H1 (cell line): ENCODE results near the gene WIPF3. TPM values are rescaled to one million over a fixed set of nuclear protein-coding genes. Genes with fewer than 3 reads are reported as not detected.

ENCODE experiments used
- CTCF ChIA-PET: fragments of 300-600 bp; sonication (Branson Sonifier 250); formaldehyde crosslinking; loops from one replicate; lab custom pipeline; 2021; ENCODE audit not compliant: partially characterized antibody; lab: Charles Lee
- POLR2A ChIA-PET: fragments of 300-600 bp; sonication (Branson Sonifier 250); formaldehyde crosslinking; loops from one replicate; lab custom pipeline; 2021; ENCODE audit warnings: inconsistent platforms; ENCODE audit not compliant: partially characterized antibody; lab: Charles Lee
- DNase-seq, 2 experiments: peaks; one replicate each; pipeline versions ENCODE4 v3.0.0 to v3.0.0-alpha.2; 2010 to 2022; ENCODE audit warnings: low spot score in 2 of 2, low read depth in 1 of 2, mixed read lengths in 1 of 2
- FAIRE-seq: peaks from 2 replicates; lab custom pipeline; 2011; peaks lifted over from hg19 to GRCh38; lab: Jason Lieb, UNC
- H2AFZ ChIP-seq: 2 replicates; pipeline ENCODE4 v1.8.1; 2012; ENCODE audit warnings: low read length, inconsistent platforms
- H2AK5ac ChIP-seq: 2 replicates; pipeline ENCODE4 v1.6.1; 2013; ENCODE audit warnings: low read depth, low read length
- H2BK120ac ChIP-seq: replicated peaks from 2 replicates; pipeline ENCODE3; 2013; ENCODE audit warnings: low read depth, low read length, inconsistent platforms
- H2BK12ac ChIP-seq: 2 replicates; pipeline ENCODE4 v1.6.1; 2013; ENCODE audit warnings: low read depth, low read length
- H2BK15ac ChIP-seq: 2 replicates; pipeline ENCODE4 v1.6.1; 2013; ENCODE audit warnings: low read length
- H2BK20ac ChIP-seq: 2 replicates; pipeline ENCODE4 v1.6.1; 2013; ENCODE audit warnings: low read length
- H2BK5ac ChIP-seq: 2 replicates; pipeline ENCODE4 v1.6.1; 2013; ENCODE audit warnings: low read depth, low read length
- H3K14ac ChIP-seq: 2 replicates; pipeline ENCODE4 v1.6.1; 2013; ENCODE audit warnings: inconsistent platforms; ENCODE audit not compliant: insufficient read length
- H3K18ac ChIP-seq: 2 replicates; pipeline ENCODE4 v1.6.1; 2013; ENCODE audit warnings: low read length; ENCODE audit errors: extremely low read depth
- H3K23ac ChIP-seq: 2 replicates; pipeline ENCODE4 v1.6.1; 2013; ENCODE audit warnings: inconsistent platforms; ENCODE audit not compliant: insufficient read length
- H3K23me2 ChIP-seq: 2 replicates; pipeline ENCODE4 v1.6.1; 2013; ENCODE audit warnings: low read depth, low read length
- H3K27ac ChIP-seq: 2 replicates; pipeline ENCODE4 v1.6.1; 2011; ENCODE audit warnings: low read depth, low read length, inconsistent platforms
- H3K27me3 ChIP-seq, 4 experiments: replicated peaks in 1 of 4; 1 replicate in 1 of 4; 2 replicates in 3 of 4; pipeline versions ENCODE4 v1.6.1 to v1.8.1; 2011 to 2013; ENCODE audit warnings: low read length in 3 of 4, mild to moderate bottlenecking in 3 of 4, inconsistent platforms in 2 of 4, mixed read lengths in 2 of 4, moderate library complexity in 1 of 4; ENCODE audit not compliant: control insufficient read depth in 3 of 4, insufficient read depth in 3 of 4; ENCODE audit errors: extremely low read depth in 1 of 4
- H3K36me3 ChIP-seq, 4 experiments: 2 replicates each; pipeline versions ENCODE4 v1.6.1 to v1.8.1; 2011 to 2013; ENCODE audit warnings: mild to moderate bottlenecking in 4 of 4, low read length in 3 of 4, moderate library complexity in 2 of 4, control low read depth in 1 of 4, inconsistent platforms in 1 of 4; ENCODE audit not compliant: insufficient read depth in 4 of 4, control insufficient read depth in 2 of 4
- H3K4ac ChIP-seq: replicated peaks from 2 replicates; pipeline ENCODE3; 2013; ENCODE audit warnings: low read length, low read depth, mixed read lengths, inconsistent platforms; ENCODE audit not compliant: insufficient read length
- H3K4me1 ChIP-seq, 4 experiments: replicated peaks in 1 of 4; 1 replicate in 1 of 4; 2 replicates in 3 of 4; pipeline versions ENCODE4 v1.6.1 to v1.8.1; 2011 to 2013; ENCODE audit warnings: low read length in 3 of 4, inconsistent platforms in 2 of 4, mixed read lengths in 1 of 4; ENCODE audit not compliant: insufficient read depth in 4 of 4, control insufficient read depth in 3 of 4
- H3K4me2 ChIP-seq, 2 experiments: 2 replicates each; pipeline versions ENCODE4 v1.6.1 to v1.8.1; 2011 to 2013; ENCODE audit warnings: low read depth in 2 of 2, low read length in 2 of 2, control low read depth in 1 of 2, inconsistent platforms in 1 of 2, mild to moderate bottlenecking in 1 of 2; ENCODE audit not compliant: insufficient read depth in 1 of 2
- H3K4me3 ChIP-seq, 4 experiments: fragments of 200-600, 300-600 bp in 1 of 4; sonication (generic), shearing (Covaris generic), sonication (Bioruptor Twin) in 1 of 4; 2 replicates each; pipeline versions ENCODE4 v1.5.1 to v1.8.1; 2011 to 2016; ENCODE audit warnings: low read length in 4 of 4, low read depth in 3 of 4, control low read depth in 2 of 4, inconsistent platforms in 2 of 4, mild to moderate bottlenecking in 2 of 4, mixed read lengths in 1 of 4, moderate library complexity in 1 of 4; ENCODE audit not compliant: insufficient read depth in 2 of 4; ENCODE audit errors: extremely low read depth in 1 of 4
- H3K56ac ChIP-seq: replicated peaks from 2 replicates; pipeline ENCODE3; 2013; ENCODE audit warnings: low read depth, mild to moderate bottlenecking, mixed read lengths, low read length, inconsistent platforms; ENCODE audit not compliant: insufficient read length
- H3K79me1 ChIP-seq: 2 replicates; pipeline ENCODE4 v1.6.1; 2013; ENCODE audit warnings: low read depth, low read length, control low read depth
- H3K79me2 ChIP-seq, 2 experiments: 2 replicates each; pipeline versions ENCODE4 v1.6.1 to v1.8.1; 2012 to 2013; ENCODE audit warnings: low read length in 2 of 2, mild to moderate bottlenecking in 2 of 2, inconsistent platforms in 1 of 2; ENCODE audit not compliant: insufficient read depth in 2 of 2, control insufficient read depth in 1 of 2
- H3K9ac ChIP-seq, 4 experiments: replicated peaks in 1 of 4; 1 replicate in 1 of 4; 2 replicates in 3 of 4; pipeline versions ENCODE4 v1.6.1 to v1.8.1; 2011 to 2013; ENCODE audit warnings: low read depth in 3 of 4, low read length in 3 of 4, control low read depth in 2 of 4, mild to moderate bottlenecking in 2 of 4, moderate library complexity in 2 of 4, inconsistent platforms in 1 of 4; ENCODE audit errors: extremely low read depth in 1 of 4
- H3K9me3 ChIP-seq, 2 experiments: 2 replicates each; pipeline versions ENCODE4 v1.6.1 to v1.8.1; 2012 to 2013; ENCODE audit warnings: mild to moderate bottlenecking in 2 of 2, moderate library complexity in 2 of 2, control low read depth in 1 of 2, inconsistent platforms in 1 of 2, low read depth in 1 of 2, low read length in 1 of 2, mixed read lengths in 1 of 2; ENCODE audit not compliant: insufficient read depth in 2 of 2
- H4K20me1 ChIP-seq, 2 experiments: replicated peaks in 1 of 2; 2 replicates each; pipeline versions ENCODE3 to v1.8.1; 2011 to 2013; ENCODE audit warnings: inconsistent platforms in 2 of 2, low read length in 2 of 2, mild to moderate bottlenecking in 1 of 2; ENCODE audit not compliant: insufficient read depth in 2 of 2, control insufficient read depth in 1 of 2
- H4K5ac ChIP-seq: 2 replicates; pipeline ENCODE4 v1.6.1; 2013; ENCODE audit warnings: low read length, low read depth, mixed read lengths, inconsistent platforms; ENCODE audit not compliant: insufficient read length
- H4K8ac ChIP-seq: 2 replicates; pipeline ENCODE4 v1.8.0; 2013; ENCODE audit warnings: mild to moderate bottlenecking, moderate library complexity, low read length, inconsistent platforms; ENCODE audit not compliant: insufficient read depth; ENCODE audit errors: extremely low read depth
- H4K91ac ChIP-seq: replicated peaks from 2 replicates; pipeline ENCODE3; 2013; ENCODE audit warnings: low read length, mixed read lengths, inconsistent platforms; ENCODE audit not compliant: insufficient read length
- BACH1 ChIP-seq: IDR thresholded peaks from 2 replicates; pipeline ENCODE4 v1.6.1; 2012; ENCODE audit warnings: low read length, improper control_type of control experiment
- EP300 ChIP-seq, 2 experiments: IDR thresholded peaks; 1 replicate in 1 of 2; 2 replicates in 1 of 2; pipeline ENCODE4 v1.6.1; 2011 to 2012; ENCODE audit warnings: low read depth in 2 of 2, low read length in 2 of 2, mild to moderate bottlenecking in 2 of 2, borderline replicate concordance in 1 of 2, inconsistent platforms in 1 of 2, moderate library complexity in 1 of 2
- JUND ChIP-seq: IDR thresholded peaks from 2 replicates; pipeline ENCODE4 v1.6.1; 2011; ENCODE audit warnings: mild to moderate bottlenecking, improper control_type of control experiment, low read length
- MAFK ChIP-seq: IDR thresholded peaks from 2 replicates; pipeline ENCODE4 v1.6.1; 2012; ENCODE audit warnings: low read depth, mild to moderate bottlenecking, improper control_type of control experiment, low read length
- SAP30 ChIP-seq: fragments of 300-600 bp; sonication (generic); IDR thresholded peaks from 2 replicates; pipeline ENCODE4 v1.7.1; 2012; ENCODE audit warnings: low read length, moderate library complexity, mild to moderate bottlenecking, inconsistent platforms; ENCODE audit not compliant: insufficient read depth, insufficient replicate concordance
- TCF12 ChIP-seq: IDR thresholded peaks from 2 replicates; pipeline ENCODE4 v1.6.1; 2011; ENCODE audit warnings: low read depth, mild to moderate bottlenecking, low read length
- polyA plus RNA-seq, 7 experiments: library from polyadenylated mRNA; depleted of rRNA in 3 of 7; stranded (reverse) in 5 of 7; unstranded in 2 of 7; fragments of >200 nt in 5 of 7; fragments of 200-250 nt in 2 of 7; gene quantifications; 1 replicate in 5 of 7; 2 replicates in 1 of 7; 4 replicates in 1 of 7; pipeline versions ENCODE4 v1.2.1 to v1.2.3, GENCODE V29; 2011 to 2013; ENCODE audit warnings: missing spikeins in 2 of 7, mixed read lengths in 2 of 7
- total RNA-seq: library from RNA; stranded (reverse); fragmentation: NEBNext Ultra II Directional; extraction: Animal tissue kit (Norgen Biotek cat#: 25700); gene quantifications from 2 replicates; pipeline ENCODE4 v1.2.1, GENCODE V29; 2021
- TF ChIP-seq, protein P1 (sequence below): IDR thresholded peaks from 2 replicates; pipeline ENCODE4 v1.6.1; 2012; ENCODE audit warnings: low read length, inconsistent platforms

WIPF3 gene
- total and polyA plus RNA-seq, 2 of the 8 experiments (the other 6 are each of a cell fraction or from before 2014, with no cell fraction given) = 5.0 to 12.1 TPM

DNA sequence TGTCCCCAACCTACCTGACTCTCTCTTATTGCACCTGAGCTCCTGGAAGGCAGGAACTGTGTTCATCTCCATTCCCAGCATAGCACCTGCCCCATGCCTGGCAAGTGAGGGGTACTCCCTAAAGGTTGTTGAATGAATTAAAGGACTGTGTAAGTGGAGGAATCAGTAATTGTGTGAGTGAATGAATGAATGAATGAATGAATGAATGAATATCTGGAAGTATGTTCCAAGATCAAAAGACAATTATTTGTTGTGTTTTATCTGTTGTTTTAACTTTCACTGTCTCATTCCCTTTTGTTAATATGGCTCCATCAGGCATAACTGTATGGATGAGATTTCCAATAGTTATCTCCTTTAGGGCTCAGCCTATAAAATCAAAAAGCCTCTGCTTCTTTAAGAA lies 4.0 kb downstream of the WIPF3 start:
- Histone ChIP-seq H3K27me3 (peaks cover under 1 to 17% (median 12%) of the 10 kb centered on the region in 4 experiments), H3K18ac (no peak overlapping the region), H3K79me2 (no peaks in the 10 kb centered on the region), H3K23me2 (peaks cover 6% of the 10 kb centered on the region; the same call in 1 of the 2 replicates), H2AK5ac (no peak overlapping the region), H3K79me1 (no peaks in the 10 kb centered on the region), H2AFZ (no peak overlapping the region), H2BK120ac (no peak overlapping the region), H4K91ac (no peak overlapping the region), H2BK20ac (no peak overlapping the region), H4K5ac (no peak overlapping the region), H3K4me1 (peaks cover 0 to 5% (median 2%) of the 10 kb centered on the region in 4 experiments; a peak in 2 of 7 replicates), H3K9me3 (no peaks in the 10 kb centered on the region), H3K9ac (no peak overlapping the region), H3K14ac (no peak overlapping the region), H4K20me1 (peaks cover 0 to 2% of the 10 kb centered on the region in 2 experiments), H2BK5ac (no peak overlapping the region), H3K23ac (no peak overlapping the region), H3K4ac (no peak overlapping the region), H2BK15ac (no peak overlapping the region), H3K4me3 (no peak overlapping the region), H3K56ac (no peak overlapping the region), H3K4me2 (no peak overlapping the region), H3K36me3 (no peaks in the 10 kb centered on the region), H3K27ac (no peak overlapping the region), H2BK12ac (no peak overlapping the region), H4K8ac (no peak overlapping the region)
- POLR2A ChIA-PET = no interaction called here
- DNase-seq (no peak), FAIRE-seq (no peak)
- TF ChIP-seq BACH1 = no peak
- no peak for TF ChIP-seq JUND
- no peak for TF ChIP-seq MAFK
- TF ChIP-seq, protein P1, sequence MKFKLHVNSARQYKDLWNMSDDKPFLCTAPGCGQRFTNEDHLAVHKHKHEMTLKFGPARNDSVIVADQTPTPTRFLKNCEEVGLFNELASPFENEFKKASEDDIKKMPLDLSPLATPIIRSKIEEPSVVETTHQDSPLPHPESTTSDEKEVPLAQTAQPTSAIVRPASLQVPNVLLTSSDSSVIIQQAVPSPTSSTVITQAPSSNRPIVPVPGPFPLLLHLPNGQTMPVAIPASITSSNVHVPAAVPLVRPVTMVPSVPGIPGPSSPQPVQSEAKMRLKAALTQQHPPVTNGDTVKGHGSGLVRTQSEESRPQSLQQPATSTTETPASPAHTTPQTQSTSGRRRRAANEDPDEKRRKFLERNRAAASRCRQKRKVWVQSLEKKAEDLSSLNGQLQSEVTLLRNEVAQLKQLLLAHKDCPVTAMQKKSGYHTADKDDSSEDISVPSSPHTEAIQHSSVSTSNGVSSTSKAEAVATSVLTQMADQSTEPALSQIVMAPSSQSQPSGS = no peak
- TF ChIP-seq TCF12 = no peak
- TF ChIP-seq SAP30 = no peak
- no peak for TF ChIP-seq EP300 (IDR thresholded peaks at IDR 0.05; ENCODE audit: borderline replicate concordance in 1 of 2, low read depth in 2 of 2, low read length in 2 of 2)
- CTCF ChIA-PET = interaction anchor here (2.2 kb wide), 1 partner anchor 112 kb away, joined by 7 read pairs; no protein-coding TSS in a partner anchor
